Embryonic facial prominence (tissue), 1 donor: Measurements from ENCODE around the gene TMEM258.

ENCODE experiments used
- DNase-seq: peaks from one replicate; pipeline ENCODE4 v3.0.0-alpha.2; 2016; ENCODE audit errors: extremely low spot score

TMEM258 gene

DNA sequence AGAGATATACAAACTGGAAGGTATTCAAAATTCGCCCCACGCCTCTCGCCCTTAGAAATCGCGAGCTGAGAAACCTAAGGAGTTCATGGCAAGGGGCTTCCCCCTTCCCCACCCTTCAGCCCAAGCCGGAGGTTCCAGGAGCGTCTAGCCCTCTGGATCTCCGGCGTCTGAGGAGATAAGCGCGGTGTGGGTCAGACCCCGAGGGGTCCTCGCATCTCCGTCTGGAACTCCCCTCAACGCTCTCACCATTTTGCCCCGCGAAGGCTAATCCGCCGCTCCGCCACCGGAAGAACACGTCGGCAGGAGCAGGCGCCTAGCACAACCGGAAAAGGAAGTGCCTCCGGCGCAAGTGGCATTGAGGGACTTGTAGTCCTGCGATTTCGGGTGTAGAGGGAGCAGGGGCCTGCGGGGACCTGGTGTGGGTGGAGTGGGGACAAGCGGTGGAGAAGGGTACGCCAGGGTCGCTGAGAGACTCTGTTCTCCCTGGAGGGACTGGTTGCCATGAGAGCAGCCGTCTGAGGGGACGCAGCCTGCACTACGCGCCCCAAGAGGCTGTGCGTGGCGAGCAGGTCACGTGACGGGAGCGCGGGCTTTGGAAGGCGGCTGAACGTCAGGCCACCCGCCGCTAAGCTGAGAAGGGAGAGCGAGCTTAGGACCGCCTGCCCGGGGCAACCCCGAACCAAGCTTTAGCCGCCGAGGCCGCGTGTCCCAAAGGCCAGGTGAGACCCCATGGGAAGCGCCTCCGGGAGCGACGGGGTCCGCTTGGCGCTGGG, at the start of gene TMEM258, which contains the start of gene FEN1:
TMEM258 (minus strand) TSS at position 290 of the 773 bp plus-strand sequence; CDS start at position 249, 41 bp downstream.
FEN1 (plus strand) TSS at position 602 of the 773 bp plus-strand sequence. CDS start 2,451 bp downstream, outside the sequence.
- DNase-seq = peak; percentile 84

DNA sequence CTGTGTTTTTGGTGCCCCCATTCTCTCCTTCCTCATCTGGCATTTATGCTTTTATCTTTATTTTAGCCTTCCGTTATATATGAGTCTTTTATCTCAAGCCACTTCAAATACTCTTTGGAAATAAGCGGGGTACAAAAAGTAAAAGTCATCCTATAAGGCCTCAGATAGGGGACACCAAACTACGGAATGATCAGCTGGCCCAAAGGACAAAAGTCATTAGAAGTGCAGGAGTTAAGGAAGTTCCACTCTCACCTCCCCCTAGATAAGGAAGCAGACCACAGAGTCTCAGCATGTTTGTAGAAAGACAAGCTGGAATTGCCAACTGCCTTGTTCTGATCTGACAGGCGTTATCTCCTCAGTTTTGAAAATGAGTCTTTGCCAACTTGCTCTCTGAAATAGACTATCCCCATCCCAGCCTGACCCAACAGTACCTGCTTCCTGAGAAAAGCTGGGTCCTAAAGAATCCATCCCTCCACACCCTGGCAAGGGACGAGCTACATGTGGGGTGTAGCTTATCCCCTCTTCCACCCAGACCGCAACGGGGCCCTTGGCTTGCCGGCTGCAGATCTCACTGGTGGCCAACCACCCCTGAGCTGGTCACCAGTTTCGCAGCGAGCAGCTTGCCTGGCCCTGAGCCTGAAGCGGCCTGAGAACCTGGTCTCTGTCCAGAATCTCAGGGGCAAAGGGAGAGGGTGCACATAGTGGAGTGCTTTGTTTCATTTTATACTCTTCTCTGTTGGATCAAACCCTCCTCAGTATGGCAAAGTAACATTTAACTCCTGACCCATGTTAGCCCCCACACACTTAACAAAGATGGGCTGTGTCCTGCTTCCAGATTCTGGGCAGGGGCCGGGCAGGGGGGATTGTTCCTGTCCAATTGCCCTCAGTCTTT, 49.5 kb upstream of the TMEM258 start:
- no peak for DNase-seq

DNA sequence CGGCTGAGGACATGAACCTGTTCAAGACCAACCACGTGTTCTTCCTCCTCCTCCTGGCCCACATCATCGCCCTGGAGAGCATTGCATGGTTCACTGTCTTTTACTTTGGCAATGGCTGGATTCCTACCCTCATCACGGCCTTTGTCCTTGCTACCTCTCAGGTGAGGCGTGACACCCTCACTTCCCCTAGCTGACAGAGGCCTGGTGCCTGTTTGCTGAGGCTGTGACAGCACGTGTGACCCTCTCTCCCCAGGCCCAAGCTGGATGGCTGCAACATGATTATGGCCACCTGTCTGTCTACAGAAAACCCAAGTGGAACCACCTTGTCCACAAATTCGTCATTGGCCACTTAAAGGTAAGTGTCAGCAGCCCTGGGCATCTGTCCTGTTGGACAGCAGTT, 48.0 kb upstream of the TMEM258 start:
- DNase-seq = no peak

DNA sequence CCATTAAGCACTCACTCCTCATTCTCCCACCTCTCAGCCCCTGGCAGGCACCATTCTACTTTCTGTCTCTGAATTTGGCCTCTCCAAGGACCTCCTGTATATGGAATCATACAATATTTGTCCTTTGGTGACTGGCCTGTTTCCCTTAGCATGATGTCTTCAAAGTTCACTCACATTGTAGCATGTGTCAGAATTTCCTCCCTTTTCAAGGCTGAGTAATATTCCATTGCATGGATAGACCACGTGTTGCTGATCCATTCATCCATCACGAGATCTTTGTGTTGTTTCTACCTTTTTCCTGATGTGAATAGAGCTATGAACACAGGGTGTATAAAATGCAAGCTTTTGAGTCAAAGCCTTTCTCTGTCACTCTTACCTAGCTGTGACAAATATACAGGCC, 47.3 kb upstream of the TMEM258 start:
- DNase-seq = no peak

GRCh38 chr11:61838921-61839320, 46.5 kb upstream of the TMEM258 start:
- DNase-seq = no peak

- no peak for DNase-seq
Observed at GRCh38 chr11:61838501-61838900, 46.1 kb upstream of the TMEM258 start.

- DNase-seq = no peak
Observed at GRCh38 chr11:61837411-61838005, 45.1 kb upstream of the TMEM258 start.

- no peak for DNase-seq
Observed at GRCh38 chr11:61836193-61836592, 43.8 kb upstream of the TMEM258 start.

DNA sequence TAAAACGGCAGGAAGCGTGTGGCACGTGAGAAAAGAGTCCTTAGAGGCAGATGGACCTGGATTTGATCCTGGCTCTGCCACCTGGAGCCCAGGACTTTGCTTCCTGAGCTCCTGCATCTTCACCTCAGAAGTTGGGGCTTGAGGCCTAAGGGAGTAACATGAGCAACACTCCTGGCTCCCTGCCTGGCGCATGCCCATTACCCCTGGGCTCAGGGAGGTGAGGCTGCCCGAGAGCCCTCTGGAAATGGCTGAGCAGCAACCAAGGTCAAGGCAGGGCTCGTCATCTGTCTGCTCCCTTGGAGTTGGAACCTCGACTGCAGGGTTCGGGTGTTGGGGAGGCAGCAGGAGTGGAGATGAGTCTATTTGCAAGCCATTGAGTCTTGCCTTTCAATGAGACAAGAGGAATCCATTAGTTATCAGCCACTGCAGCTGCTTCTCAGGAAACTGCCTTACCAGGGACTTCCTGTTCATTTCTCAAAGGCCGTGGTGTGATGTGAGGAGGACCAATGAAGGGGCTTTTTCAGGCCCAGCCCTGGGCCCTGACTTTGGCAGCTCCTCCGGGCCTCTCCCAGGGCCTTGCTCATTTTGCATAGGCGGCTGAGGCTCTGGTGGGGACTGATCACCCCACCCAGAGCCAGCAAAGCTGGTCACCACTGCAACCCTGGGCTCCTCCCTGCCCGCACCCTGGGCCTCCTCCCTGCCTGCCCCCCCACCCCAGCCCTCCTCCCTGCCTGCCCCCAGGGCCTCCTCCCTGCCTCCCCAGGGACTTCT, 42.1 kb upstream of the TMEM258 start:
- DNase-seq = no peak

- no peak for DNase-seq
Observed at GRCh38 chr11:61833926-61834277, 41.5 kb upstream of the TMEM258 start.

GRCh38 chr11:61833471-61833870, 41.1 kb upstream of the TMEM258 start:
- DNase-seq = no peak

DNA sequence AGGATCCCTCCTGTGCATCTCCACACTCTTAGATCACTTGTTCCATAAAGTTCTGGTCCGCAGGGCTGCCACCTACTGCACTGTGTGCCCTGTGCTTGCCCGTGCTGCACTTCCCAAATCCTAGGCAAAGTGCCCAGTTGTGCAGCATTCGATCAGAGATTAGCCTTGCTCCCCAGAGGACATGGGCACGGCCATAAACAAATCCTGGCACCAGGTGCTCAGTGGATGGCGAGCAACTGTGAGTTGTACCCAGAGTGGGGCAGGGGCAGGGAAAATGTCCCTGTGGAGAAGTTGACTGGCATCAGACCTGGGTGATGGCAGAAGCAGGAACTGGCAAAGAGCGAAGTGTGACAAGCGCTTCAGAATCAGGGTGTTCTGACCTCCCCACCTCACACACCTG, 40.4 kb upstream of the TMEM258 start:
- no peak for DNase-seq

GRCh38 chr11:61832207-61832606, 39.8 kb upstream of the TMEM258 start:
- DNase-seq = no peak

- no peak for DNase-seq
Observed at GRCh38 chr11:61830237-61831105, 38.1 kb upstream of the TMEM258 start.

- DNase-seq = no peak
Observed at GRCh38 chr11:61829806-61830205, 37.4 kb upstream of the TMEM258 start.

DNA sequence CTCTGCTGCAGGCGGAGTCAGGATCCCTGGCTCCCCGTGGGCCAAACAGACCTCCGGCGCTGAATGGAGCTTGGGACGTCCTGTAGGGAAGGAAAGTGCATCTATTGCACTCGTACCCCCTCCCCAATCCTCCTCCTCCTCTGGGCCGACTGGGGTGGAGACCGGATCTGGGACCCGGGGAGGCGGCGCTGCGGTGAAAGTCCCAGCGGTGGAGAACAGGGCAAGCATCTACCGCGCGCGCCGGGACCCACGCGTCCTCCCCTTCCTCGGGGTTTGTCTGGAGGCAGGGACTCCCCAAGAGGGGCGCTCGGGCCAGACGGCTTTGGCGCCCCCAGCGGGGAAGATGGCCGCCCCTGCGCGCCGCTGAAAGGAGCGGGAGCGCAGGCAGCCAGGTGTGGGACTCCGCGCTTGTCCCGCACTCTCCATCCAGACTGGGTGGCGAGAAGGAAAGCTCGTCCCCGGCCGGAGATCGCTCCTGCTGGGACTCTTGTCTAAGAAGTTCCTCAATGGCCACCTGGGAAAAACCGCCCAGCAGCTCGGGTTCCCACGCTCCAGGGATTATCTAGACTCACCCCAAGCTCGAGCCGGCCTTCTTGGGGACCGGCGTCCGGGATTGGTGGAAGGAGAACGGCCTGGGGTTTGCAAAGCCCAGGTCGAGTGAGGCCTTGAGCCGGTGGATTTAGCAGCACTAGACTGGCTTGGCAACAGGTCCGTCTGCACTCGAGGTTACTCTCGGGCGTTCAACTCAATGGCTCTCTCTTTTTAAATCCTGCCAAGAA, 36.4 kb upstream of the TMEM258 start:
- DNase-seq = no peak

GRCh38 chr11:61828379-61828628, 35.9 kb upstream of the TMEM258 start:
- DNase-seq = no peak

DNA sequence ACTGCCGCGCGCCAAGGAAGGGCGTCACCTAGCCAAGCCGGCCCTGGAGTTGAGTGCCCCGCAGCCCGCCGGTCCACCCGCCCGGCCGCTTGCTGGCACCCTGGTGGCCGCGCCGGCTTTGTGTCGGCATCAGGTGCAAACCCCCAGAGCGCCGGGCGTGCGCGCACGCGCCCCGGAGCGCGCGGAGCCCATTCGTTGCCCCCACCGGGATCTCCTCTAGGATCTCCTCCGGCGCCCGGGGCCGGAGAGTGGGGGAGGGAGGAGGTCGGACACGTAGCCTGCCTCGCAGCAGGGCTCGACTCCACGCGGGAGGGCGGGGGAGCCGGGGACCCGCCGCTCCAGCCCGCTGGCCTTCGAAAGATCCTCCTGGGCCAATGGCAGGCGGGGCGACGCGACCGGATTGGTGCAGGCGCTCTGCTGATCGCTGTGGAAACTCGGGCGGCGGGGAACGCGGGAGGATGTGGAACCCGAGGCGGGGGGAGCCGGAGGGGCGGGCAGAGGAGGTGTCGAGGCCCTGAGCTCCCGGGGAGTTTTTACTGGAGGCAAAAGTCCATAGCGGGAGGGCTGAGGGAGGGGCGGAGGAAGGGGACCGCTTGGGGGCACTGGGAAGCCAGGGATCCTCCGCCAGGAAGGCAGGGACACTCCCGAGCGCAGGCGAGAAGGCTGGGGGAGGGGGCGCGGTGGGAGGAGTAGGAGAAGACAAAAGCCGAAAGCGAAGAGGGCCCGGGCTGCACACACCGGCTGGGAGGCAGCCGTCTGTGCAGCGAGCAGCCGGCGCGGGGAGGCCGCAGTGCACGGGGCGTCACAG, 35.4 kb upstream of the TMEM258 start, which contains the start of gene FADS2:
FADS2 (plus strand) TSS at position 730 of the 808 bp plus-strand sequence. CDS start 91 bp downstream, outside the sequence.
- DNase-seq = peak; percentile 53

- DNase-seq = no peak
Observed at GRCh38 chr11:61826930-61827570, 34.7 kb upstream of the TMEM258 start.
